ACC112 (cell line): ENCODE measurements around the gene ACOX3.
"Not testable (repeated sequence)": the region's sequence is repeated elsewhere in the genome, so short reads cannot be mapped to it uniquely, and the experiment has no call there.

ENCODE experiments used
- H2AFZ ChIP-seq: fragments of 200-600 bp; sonication (generic); one replicate; pipeline ENCODE4 v1.6.0; 2017; ENCODE audit warnings: antibody characterized with exemption, low read length; ENCODE audit not compliant: unreplicated experiment
- H3K27ac ChIP-seq: fragments of 200-600 bp; sonication (generic); 2 replicates; pipeline ENCODE4 v1.5.1; 2014; ENCODE audit warnings: low read depth, mild to moderate bottlenecking, antibody characterized with exemption, low read length, moderate library complexity
- H3K27me3 ChIP-seq: fragments of 200-600 bp; sonication (generic); 2 replicates; pipeline ENCODE4 v1.6.1; 2014; ENCODE audit warnings: mild to moderate bottlenecking, antibody characterized with exemption, low read length, moderate library complexity, mixed read lengths; ENCODE audit not compliant: insufficient read depth
- H3K36me3 ChIP-seq: fragments of 200-600 bp; sonication (generic); 2 replicates; pipeline ENCODE4 v1.6.1; 2016; ENCODE audit warnings: mild to moderate bottlenecking, antibody characterized with exemption, low read length, moderate library complexity, mixed read lengths; ENCODE audit not compliant: insufficient read depth
- H3K4me1 ChIP-seq: fragments of 200-600 bp; sonication (generic); one replicate; pipeline ENCODE4 v1.6.1; 2016; ENCODE audit warnings: low read length, mixed read lengths; ENCODE audit not compliant: insufficient read depth, unreplicated experiment, control insufficient read depth
- H3K4me3 ChIP-seq: fragments of 200-600 bp; sonication (generic); 2 replicates; pipeline ENCODE4 v1.5.1; 2014; ENCODE audit warnings: mild to moderate bottlenecking, low read depth, low read length
- H3K79me2 ChIP-seq: fragments of 200-600 bp; sonication (generic); one replicate; pipeline ENCODE4 v1.6.0; 2016; ENCODE audit warnings: low read length; ENCODE audit not compliant: control insufficient read depth, unreplicated experiment, insufficient read depth

ACOX3 gene

DNA sequence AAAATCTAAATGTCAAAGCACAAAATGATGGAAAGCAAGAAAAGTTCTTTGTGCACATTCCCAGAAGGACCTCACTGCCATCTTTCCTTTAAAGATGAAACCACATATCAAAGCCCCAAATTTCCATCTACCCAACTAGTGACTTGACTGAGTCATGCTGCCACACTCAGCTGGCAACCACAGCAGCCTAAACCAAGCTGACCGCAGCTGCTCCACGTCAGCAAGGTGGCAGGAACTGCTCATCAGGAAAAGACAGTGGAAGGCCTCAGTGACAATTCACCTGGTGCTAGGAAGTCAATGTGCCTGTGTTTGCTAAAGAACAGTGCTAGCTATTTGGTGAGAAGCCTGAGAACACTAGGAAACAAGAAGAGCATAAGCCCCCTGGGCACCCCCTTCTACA lies 26.1 kb downstream of the ACOX3 start:
- H3K36me3 ChIP-seq, result no peaks in the 10 kb centered on the region
- H3K4me3 ChIP-seq, result no peak overlapping the region
- H3K27ac ChIP-seq, result no peak overlapping the region
- H3K27me3 ChIP-seq, result no peaks in the 10 kb centered on the region
- H3K4me1 ChIP-seq, result peaks cover 1% of the 10 kb centered on the region
- H2AFZ ChIP-seq, result no peak overlapping the region
- peaks cover 11% of the 10 kb centered on the region for H3K79me2 ChIP-seq

DNA sequence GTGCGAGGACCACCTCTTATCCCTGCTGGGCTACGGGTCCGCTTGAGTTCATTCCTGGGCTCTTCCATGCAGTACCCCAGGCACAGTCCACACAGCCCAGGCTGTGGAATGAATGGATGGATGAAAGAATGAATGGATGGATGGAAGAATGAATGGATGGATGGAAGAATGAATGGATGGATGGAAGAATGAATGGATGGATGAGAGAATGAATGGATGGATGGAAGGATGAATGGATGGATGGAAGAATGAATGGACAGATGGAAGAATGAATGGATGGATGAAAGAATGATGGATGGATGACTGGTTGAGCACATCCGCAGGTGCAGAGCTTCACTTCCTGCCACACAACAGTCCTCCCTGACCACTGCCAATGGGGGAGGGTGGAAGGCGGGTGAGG lies 28.2 kb downstream of the ACOX3 start:
- Histone ChIP-seq H3K79me2 (peaks cover 10% of the 10 kb centered on the region), H3K4me1 (no peaks in the 10 kb centered on the region), H2AFZ (no peak overlapping the region), H3K4me3 (no peak overlapping the region), H3K27me3 (no peaks in the 10 kb centered on the region), H3K36me3 (no peaks in the 10 kb centered on the region), H3K27ac (no peak overlapping the region)

- Histone ChIP-seq H3K27ac (no peak overlapping the region), H3K36me3 (no peaks in the 10 kb centered on the region), H2AFZ (no peak overlapping the region), H3K27me3 (no peaks in the 10 kb centered on the region), H3K79me2 (peaks cover 4% of the 10 kb centered on the region), H3K4me3 (no peak overlapping the region), H3K4me1 (no peaks in the 10 kb centered on the region)
Observed at GRCh38 chr4:8411351-8412180, 29.0 kb downstream of the ACOX3 start.

GRCh38 chr4:8410641-8411271 lies 29.8 kb downstream of the ACOX3 start:
- H2AFZ ChIP-seq, result no peak overlapping the region
- no peaks in the 10 kb centered on the region for H3K4me1 ChIP-seq
- peaks cover 1% of the 10 kb centered on the region for H3K79me2 ChIP-seq
- no peak overlapping the region for H3K27ac ChIP-seq
- H3K36me3 ChIP-seq, result no peaks in the 10 kb centered on the region
- no peaks in the 10 kb centered on the region for H3K27me3 ChIP-seq
- H3K4me3 ChIP-seq, result no peak overlapping the region

GRCh38 chr4:8410066-8410625 lies 30.4 kb downstream of the ACOX3 start:
- Histone ChIP-seq H3K4me1 (no peaks in the 10 kb centered on the region), H3K27ac (no peak overlapping the region), H3K36me3 (no peaks in the 10 kb centered on the region), H2AFZ (no peak overlapping the region), H3K79me2 (no peaks in the 10 kb centered on the region), H3K4me3 (no peak overlapping the region), H3K27me3 (no peaks in the 10 kb centered on the region)

DNA sequence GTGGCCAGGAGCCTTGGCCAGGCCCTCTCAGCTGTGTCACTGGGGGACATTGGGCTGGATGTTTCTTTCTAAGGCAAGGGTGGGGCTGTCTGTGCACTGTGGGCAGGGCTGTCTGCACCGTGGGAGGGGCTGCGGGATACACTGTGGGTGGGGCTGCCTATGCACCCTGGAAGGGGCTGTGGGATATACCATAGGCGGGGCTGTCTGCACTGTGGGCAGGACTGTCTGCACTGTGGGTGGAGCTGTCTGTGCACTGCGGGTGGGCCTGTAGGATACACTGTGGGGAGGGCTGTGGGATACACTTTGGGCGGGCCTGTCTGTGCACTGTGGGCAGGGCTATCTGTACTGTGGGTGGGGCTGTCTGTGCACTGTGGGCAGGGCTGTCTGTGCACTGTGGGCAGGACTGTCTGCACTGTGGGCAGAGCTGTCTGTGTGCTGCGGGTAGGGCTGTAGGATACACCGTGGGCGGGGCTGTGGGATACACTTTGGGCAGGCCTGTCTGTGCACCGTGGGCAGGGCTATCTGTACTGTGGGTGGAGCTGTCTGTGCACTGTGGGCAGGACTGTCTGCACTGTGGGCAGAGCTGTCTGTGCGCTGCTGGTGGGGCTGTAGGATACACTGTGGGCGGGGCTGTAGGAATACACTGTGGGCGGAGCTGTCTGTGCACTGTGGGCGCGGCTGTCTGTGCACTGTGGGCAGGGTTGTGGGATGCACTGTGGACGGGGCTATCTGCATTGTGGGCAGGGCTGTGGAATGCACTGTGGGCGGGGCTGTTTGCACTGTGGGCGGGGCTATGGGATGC lies 31.1 kb downstream of the ACOX3 start:
- H3K4me3 ChIP-seq, result no peak overlapping the region
- no peaks in the 10 kb centered on the region for H3K27me3 ChIP-seq
- no peaks in the 10 kb centered on the region for H3K4me1 ChIP-seq
- H2AFZ ChIP-seq, result no peak overlapping the region
- H3K36me3 ChIP-seq, result no peaks in the 10 kb centered on the region
- H3K27ac ChIP-seq, result no peak overlapping the region
- H3K79me2 ChIP-seq, result no peaks in the 10 kb centered on the region

- Histone ChIP-seq H3K79me2 (no peaks in the 10 kb centered on the region), H3K4me1 (no peaks in the 10 kb centered on the region), H3K27ac (no peak overlapping the region), H2AFZ (no peak overlapping the region), H3K27me3 (no peaks in the 10 kb centered on the region), H3K36me3 (no peaks in the 10 kb centered on the region), H3K4me3 (no peak overlapping the region)
Observed at GRCh38 chr4:8407756-8408155, 32.8 kb downstream of the ACOX3 start.

DNA sequence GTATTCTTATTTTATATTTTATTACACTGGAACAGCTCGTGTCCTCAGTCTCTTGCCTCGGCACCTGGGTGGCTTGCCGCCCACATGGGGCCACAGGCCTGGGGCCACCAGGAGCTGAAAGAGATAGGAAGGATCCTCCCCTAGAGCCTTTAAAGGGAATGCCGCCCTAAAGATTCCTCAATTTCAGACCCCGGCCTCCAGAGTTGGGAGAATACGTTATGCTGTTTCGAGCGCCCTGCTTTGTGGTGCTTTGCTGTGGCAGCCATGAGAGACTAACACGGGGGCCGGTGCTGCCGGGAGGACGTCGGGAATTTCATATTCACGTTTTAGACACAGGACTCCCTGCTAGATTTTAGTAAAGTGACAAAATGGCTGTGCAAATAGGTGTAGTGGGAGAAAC lies 33.2 kb downstream of the ACOX3 start:
- no peaks in the 10 kb centered on the region for H3K4me1 ChIP-seq
- no peak overlapping the region for H3K27ac ChIP-seq
- no peak overlapping the region for H3K4me3 ChIP-seq
- H3K36me3 ChIP-seq, result no peaks in the 10 kb centered on the region
- H3K27me3 ChIP-seq, result no peaks in the 10 kb centered on the region
- no peaks in the 10 kb centered on the region for H3K79me2 ChIP-seq
- H2AFZ ChIP-seq, result no peak overlapping the region

GRCh38 chr4:8406887-8407286 lies 33.6 kb downstream of the ACOX3 start:
- H3K36me3 ChIP-seq, H3K27me3 ChIP-seq, H3K27ac ChIP-seq, H3K79me2 ChIP-seq, H3K4me3 ChIP-seq, H2AFZ ChIP-seq, H3K4me1 ChIP-seq: not testable (repeated sequence)

- Histone ChIP-seq H3K36me3 (no peaks in the 10 kb centered on the region), H3K27me3 (no peaks in the 10 kb centered on the region), H3K4me1 (no peaks in the 10 kb centered on the region), H3K27ac (no peak overlapping the region), H3K4me3 (no peak overlapping the region), H3K79me2 (no peaks in the 10 kb centered on the region), H2AFZ (no peak overlapping the region)
Observed at GRCh38 chr4:8405516-8405875, 35.0 kb downstream of the ACOX3 start.
